GM13977 (cell line): ENCODE results near the gene LMO7.

Source experiments
- DNase-seq: peaks from one replicate; pipeline ENCODE4 v3.0.0; 2012; ENCODE audit warnings: low spot score
- in situ Hi-C: fragments of 300-500 bp; cut with MboI; formaldehyde crosslinking; loops from one replicate; pipeline ENCODE4 v1.12.0; 2022; ENCODE audit warnings: low sequenced_read_pairs, low pct_unique_long_range_greater_than_20kb, mixed read lengths, inconsistent platforms; ENCODE audit not compliant: unreplicated experiment
- TF ChIP-seq, protein P1 (sequence below): IDR thresholded peaks from 2 replicates; pipeline ENCODE4 v1.5.1; 2012; ENCODE audit warnings: mild to moderate bottlenecking, control low read depth; ENCODE audit not compliant: insufficient read depth; ENCODE audit errors: extremely low read depth, missing control alignments

Gene LMO7

DNA sequence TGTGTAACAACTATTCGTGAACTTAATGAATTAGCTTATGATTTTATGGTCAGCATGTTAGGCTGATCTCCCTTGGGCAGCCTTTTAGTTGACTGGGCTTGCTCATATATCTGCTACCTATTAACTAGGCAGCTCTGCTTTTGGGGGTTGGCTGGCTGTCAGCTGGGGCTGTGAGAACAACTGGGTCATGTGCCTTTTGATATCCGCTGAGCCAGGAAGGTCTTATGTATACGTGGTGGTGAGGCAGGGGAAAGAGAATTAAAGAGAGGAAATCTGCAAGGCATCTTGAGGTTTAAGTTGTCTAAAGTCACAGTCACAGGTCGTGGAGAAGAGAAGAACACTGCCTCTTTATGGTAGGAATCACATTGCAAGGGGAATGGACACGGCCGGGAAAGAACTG lies 206.9 kb downstream of the LMO7 start:
- DNase-seq = no peak
- TF ChIP-seq, protein P1, sequence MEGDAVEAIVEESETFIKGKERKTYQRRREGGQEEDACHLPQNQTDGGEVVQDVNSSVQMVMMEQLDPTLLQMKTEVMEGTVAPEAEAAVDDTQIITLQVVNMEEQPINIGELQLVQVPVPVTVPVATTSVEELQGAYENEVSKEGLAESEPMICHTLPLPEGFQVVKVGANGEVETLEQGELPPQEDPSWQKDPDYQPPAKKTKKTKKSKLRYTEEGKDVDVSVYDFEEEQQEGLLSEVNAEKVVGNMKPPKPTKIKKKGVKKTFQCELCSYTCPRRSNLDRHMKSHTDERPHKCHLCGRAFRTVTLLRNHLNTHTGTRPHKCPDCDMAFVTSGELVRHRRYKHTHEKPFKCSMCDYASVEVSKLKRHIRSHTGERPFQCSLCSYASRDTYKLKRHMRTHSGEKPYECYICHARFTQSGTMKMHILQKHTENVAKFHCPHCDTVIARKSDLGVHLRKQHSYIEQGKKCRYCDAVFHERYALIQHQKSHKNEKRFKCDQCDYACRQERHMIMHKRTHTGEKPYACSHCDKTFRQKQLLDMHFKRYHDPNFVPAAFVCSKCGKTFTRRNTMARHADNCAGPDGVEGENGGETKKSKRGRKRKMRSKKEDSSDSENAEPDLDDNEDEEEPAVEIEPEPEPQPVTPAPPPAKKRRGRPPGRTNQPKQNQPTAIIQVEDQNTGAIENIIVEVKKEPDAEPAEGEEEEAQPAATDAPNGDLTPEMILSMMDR = no peak
- in situ Hi-C loops = no loop called here

DNA sequence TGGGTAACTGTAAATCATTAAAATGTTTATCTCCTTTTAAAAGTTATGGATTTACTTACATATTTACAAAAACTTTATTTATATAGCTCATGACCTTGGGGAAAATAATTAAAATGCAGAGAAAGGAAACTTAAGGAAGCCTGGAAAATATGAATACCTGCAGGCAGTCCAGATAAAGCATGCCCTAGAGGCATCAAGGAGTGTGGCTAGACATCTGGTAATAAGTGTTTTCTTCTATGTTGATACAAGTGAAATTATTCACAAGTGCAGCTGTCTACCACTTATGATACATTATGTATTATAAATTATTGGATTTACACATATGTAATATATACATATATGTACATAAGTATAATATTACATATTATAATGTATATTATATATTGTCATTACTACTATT lies 207.9 kb downstream of the LMO7 start:
- in situ Hi-C loops = no loop called here
- no peak for DNase-seq
- TF ChIP-seq, protein P1 = no peak

DNA sequence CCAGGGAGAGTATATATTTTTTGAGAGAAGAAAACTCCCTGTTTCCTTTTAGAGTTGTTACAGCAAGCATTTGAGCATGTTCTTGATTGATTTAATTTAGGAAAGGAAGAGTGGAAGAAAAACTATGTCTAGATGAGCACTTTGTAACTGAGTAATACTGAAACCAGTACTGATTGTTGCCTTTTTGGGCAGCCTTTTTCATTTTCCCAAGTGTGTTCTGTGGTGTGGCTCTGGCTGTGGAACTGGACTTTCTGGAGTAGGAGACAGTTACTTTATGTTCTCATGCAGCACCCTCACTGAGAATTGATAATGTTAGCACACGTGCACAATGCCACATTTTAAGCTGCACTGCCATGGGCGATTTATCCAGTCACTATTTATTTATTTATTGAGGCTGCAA lies 211.5 kb downstream of the LMO7 start:
- DNase-seq = no peak
- in situ Hi-C loops = no loop called here
- TF ChIP-seq, protein P1 = no peak

DNA sequence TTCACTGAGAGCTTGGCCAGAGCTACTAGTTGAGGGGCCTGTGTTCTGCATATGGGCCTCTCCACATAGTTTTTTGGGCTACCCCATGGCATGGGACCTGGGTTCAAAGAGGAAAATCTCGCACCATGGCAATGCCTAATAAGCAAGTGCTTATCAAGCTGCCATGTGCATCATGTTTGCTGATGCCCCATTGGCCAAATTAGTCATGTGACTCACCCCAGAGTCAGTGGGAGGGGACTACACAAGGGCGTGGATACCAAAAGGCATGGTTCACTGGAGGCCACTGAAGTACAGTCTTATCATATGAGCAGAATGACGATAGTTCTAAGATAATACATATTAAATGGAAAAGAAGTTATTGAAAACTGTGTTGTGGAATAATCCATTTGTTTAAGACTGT lies 214.8 kb downstream of the LMO7 start:
- no peak for DNase-seq
- in situ Hi-C loops = no loop called here

DNA sequence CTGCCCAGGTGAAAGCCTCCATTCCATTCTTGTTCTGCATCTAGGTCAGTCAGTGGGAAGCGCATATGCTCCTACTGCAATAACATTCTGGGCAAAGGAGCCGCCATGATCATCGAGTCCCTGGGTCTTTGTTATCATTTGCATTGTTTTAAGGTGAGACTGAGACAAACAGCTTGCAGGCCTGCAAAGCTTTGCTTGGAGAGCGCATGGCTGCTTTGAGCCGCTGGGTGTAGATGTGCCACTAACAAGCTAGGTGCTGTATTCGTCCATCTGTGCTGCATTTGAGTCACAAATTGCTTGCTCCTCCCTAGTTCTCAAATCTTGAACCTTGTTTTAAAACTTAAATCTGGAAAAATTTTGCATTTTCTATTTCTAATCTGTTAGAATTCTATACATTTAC lies 219.1 kb downstream of the LMO7 start:
- DNase-seq = no peak
- TF ChIP-seq, protein P1 = no peak
- in situ Hi-C loops = no loop called here

More for the DNA sequence above, 214.8 kb downstream of the LMO7 start:
- TF ChIP-seq, protein P1 = no peak

DNA sequence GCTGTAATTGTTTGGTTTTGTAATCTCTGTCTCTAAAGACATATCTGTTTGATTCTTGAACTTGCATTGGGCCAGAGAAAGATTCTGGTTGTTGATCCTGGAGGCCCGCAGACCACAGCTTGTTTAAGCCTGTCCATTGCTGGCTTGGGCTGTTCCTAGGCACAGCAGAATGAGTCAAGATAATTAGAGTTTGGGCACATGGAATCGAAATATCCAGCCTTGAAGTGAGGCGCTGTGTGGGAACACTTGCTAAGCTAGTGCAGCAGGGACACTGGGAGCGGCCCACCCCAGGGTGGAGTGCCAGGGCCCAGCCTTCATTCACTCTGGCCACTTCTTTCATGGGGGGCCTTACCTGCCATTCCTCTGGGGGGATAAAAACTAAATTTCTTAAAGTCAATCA lies 219.7 kb downstream of the LMO7 start:
- TF ChIP-seq, protein P1 = no peak
- DNase-seq = no peak
- in situ Hi-C loops = no loop called here

DNA sequence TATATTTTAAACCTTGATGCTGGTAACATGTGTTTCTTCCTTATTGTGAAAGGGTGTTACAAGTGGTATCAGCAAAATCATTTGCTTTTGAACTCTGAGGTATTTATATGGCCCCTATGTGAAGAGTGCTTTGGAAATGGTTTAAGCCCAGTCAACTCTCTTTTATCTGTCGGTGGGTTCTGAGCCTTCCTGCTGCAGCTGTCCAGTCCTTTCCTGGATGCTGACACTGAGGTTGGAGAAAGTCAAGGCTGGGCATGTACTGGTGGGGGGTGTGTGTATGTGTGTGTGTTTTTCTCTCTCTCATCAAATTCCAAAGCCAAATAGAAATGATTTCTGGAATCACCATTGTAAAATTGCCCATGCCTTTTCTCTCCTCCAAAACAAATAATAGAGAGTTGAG lies 221.2 kb downstream of the LMO7 start:
- in situ Hi-C loops = no loop called here
- no peak for DNase-seq
- TF ChIP-seq, protein P1 = no peak
